HG02852 (cell line): ENCODE results near the gene CXCL17.

Experiments used
- ATAC-seq: cut with Tn5 transposase; IDR thresholded peaks from one replicate; pipeline ENCODE4 v1.9.1; 2021; ENCODE audit warnings: mild to moderate bottlenecking, moderate library complexity; ENCODE audit not compliant: unreplicated experiment

The CXCL17 gene

DNA sequence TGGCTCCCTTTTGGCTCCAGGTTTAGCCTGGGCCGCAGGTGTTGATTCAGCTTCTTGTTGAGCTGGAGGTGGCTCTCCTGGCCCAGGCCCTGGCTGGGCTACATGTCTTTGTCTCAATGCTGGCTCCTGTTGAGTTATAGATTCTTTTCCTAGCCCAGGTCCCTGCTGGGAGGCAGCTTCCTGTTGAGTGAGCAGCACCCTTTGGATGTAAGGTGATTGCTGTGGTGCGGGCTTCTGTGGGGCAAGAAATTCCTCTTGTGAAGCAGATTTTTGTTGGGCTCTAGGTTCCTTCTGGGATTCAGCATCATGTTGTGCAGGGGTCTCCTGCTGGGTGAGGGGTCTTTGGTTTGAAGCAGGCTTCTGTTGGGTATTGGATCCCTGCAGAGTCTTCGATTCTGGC is 16.1 kb downstream of the CXCL17 start:
- no peak for ATAC-seq

DNA sequence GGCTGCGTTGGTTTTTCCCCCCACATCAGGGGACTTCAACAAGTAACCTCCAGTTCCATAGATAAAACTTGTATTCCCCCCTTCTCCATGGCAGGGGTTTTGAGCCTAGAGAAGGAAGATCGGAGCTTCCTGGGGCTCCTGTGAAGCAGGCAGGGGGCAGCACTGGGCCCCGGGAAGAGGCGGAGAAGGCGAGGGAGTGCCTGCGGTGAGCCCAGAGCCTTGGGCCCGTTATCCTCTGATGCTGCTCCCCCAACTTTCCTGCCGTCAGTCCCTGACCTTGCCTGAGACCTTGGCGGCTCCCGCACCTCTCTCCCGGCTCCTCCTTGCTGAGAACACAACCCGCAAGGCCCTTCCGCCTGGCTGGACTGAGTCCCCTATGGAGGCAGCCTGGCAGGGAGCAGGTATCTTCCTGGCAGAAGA is 18.0 kb downstream of the CXCL17 start:
- ATAC-seq, result no peak

DNA sequence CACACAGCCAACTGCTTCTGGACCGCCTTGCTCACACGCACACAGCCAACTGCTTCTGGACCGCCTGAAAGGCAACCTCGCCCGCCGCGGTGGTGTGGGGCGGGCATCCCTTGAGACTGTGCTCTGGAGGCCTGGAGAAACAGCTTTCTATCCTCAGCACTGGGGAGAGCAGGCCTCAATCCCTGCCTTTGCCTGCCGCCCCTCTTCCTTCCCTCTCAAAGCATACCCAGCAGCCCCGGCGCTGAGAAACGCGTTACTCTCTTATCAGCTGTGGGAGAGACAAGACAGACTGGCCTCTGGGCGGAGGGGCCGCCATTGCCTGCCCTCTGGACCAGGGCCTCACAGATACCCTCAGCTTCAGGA is 18.4 kb downstream of the CXCL17 start:
- ATAC-seq, result no peak

DNA sequence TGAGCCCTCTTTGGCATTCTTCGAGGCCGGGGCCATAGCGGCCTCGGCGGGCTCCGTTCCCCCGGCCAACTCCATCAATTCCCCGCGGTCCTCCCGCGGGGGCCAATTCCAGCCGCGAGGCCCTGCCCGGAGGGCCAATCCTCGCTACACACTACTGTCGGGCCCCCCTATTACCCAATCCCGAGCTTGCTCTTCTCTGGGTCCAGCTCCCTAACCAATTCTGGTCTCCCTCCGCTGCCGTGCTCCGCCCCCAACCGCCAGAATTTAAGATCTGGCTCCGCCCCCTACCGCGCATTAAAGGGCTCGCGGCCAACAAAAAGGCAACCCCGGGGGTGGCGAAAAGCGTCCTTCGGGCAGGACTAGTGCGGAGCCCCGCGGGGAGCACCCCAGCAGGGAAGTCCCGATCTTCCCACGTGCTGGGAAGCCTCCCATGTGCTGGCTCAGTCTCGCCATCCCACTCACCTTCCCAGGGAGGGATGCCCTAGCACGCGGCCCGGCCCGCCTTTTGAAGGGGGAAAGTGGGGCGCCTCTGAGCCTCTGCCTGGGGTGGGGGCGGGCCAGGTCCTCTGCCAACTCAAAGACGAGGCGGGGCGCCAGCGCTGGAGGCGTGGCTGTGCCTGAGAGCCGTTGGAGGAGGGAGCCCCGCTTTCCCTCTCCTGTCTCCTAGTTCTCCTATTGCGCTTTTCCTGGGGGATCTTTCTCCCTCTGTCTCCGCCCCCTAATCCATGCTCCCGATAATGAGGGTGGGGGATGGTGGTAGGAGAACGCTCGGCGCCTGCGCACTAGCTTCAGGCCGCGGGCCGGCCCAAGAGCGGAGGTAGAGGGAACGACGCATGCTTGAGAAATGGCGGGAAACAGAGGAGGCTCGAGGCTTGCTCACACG is 19.0 kb downstream of the CXCL17 start:
- peak; percentile 82 for ATAC-seq

DNA sequence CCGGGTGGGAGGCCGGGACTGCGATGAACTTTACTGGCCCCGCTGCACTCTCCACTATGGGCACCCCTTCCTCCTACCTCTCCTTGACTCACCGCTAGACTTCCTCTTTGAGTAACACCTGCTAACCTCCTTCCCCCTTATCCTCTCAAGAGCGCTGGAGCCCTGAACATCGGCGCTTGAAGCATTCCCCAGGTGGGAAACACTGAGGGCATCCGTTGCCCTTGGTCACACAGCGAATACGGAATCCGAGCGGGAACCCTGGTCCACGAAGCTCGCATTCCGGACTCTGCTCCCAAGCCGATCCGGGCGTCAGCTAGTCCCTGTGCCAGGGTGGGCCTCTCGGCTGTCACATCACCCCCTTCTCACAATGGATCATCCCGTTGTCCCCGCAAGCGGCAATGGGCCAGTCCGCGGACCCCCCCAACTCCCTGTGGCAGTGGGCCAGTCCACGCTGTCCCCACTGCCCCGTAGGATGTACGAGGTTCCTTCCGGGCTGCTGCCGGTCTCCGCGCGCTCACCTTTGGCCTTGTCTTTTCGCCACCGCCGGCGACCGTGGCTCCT is 19.8 kb downstream of the CXCL17 start:
- ATAC-seq, result peak; percentile 31

DNA sequence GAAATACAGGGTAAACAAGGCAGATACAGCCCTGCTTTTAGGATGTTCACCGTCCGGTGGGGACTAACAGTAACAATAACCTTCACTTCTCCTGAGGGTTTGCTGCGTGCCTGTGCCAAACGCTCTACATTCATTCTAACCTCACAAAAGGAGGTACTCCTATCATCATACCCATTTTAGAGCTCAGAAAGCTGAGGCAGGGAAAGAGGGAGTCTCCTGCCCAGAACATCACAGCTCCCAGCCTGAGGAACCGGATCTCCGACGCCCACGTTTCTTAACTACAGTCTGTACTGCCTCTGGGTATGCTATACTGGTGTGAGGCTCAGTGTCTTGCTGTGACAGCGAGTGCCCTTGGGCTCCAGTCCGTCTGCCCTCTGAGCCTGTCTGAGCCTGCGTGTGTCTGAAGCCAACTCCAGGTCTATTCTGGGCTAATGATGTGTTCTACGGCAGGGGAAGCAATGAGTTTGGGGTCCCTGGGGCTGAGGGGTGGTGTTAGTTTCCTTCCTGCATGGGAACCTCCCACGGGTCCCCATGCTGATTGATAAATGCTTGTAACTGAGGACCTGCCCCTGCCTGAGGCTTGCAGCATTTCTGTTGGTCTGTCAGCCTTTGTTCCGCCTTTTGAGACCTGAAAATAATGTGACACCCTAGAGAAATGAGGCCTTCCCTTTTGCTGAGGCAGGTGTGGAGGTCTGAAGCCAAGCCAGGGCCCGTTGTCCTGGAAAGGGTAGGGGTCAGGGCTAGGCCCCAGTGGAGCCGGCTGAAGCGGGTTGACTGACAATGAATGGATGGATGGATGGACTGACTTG is 20.4 kb downstream of the CXCL17 start:
- ATAC-seq, result no peak

DNA sequence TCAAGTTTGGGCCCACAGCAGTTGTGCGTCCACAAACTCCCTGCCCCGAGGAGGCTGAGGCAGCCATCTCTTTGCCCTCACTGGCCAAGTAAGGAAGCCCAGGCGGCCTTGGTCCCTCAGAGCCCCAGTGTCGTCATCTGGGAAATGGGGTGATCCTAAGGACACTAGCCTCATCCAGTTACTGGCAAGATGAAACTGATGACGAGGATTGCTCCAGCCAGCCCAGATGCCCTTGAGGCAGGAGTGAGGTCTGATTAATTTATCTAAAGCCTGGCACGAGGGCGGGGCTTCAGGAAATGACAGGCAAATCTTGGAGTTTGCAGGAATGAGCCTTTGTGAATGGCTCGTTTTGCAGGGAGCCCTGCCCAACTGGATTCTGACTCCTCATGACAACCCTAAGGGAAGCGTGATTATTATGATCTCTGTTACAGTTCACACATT is 21.1 kb downstream of the CXCL17 start:
- ATAC-seq, result no peak

DNA sequence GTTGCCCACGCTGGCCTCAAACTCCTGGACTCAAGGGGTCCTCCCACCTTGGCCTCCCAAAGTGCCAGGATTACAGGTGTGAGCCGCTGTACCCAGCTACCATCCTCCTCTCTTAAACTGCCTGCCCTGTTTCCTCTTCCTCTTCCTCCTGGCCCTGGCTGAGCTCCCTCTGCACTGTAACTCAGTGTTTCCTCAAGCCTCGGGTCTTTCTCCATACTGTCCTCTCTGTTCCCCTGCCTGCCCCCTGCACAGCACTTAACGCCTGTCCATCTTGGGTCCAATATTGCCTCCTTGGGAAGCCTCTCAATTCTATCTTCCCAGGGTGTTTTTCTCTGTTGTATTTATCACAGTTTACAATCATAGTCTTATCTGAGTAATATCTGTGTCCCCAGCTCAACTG is 21.6 kb downstream of the CXCL17 start:
- ATAC-seq, result no peak

DNA sequence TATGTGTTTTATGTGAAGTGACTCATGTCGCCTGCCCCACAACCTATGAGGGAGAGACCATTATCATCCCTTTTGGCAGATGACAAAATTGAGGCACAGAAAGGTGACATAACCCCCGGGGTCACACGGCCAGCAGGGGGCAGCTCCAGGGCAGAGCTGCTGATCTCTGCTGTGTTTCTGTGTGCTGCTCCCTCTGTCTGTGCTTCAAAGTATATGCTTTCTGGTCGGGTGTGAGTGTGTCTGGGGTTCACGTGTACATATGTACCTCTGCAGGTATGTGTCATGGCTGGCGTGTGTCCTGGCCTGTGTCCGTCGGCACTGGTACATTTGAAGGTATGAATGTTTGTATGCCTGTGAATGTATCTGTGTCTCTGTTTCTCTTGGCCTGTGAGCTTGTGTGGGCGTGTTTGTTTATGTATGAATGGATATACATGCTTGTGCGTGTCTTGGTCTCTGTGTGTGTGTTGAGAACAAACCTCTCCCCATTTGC is 22.6 kb downstream of the CXCL17 start:
- no peak for ATAC-seq

DNA sequence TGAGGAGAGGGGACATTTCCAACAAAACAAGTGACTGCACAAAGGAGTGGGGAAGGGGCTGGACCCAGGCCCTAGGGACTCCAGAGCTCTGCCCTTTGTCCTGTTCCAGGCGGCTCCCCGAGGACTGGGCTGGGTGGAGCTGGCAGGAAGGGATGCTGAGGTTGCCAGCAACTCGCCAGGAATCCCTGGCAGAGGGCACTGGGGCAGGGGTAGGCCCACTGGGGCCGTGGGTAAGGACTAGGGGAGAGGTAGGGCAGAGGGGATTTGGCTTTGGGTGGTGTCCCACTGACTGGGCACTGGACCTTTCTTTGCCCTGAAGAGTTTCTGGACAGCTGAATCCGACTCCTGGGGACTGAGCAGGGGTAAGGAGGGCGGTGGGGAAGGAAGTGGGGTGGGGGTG is 23.4 kb downstream of the CXCL17 start:
- ATAC-seq, result no peak

DNA sequence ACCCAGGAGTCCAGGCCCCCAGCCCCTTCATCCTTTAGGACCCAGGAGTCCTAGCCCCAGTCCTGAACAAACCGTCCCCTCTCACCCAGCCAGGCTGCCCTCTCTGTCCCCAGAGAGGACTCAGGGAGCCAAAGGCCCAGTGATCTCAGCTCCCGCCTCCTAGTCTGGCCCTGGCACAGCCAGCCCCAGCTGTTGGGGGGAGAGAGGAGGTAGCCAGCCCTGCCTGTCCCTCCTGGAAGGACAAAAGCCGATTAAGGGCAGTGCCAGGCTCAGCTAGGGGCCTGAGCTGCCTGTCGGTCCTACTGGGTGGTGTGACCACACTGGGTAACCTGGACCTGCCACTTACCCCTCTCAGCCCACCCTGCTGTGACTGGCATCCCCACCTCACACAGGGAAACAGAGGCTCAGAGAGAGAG is 30.1 kb downstream of the CXCL17 start:
- ATAC-seq, result no peak

DNA sequence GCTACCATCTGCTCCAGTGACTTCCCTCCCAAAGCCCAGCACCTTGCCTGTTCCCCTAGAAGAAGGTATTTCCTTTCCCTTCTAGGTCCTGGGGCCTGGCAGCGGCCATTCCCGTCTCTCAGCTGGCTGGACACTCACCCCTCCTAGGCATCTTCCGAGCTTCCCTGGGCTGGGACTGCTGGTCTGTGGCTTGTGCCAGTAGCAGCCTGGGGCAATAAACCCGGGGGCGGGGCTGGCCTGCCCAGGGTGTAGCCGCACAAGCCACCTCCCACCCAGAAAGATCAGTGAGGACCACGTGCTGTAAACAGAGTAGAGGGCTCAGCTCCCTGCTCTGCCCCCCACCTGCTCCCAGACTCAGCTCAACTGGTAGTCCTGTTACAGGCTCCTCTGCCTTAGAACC is 30.5 kb downstream of the CXCL17 start:
- ATAC-seq, result no peak

DNA sequence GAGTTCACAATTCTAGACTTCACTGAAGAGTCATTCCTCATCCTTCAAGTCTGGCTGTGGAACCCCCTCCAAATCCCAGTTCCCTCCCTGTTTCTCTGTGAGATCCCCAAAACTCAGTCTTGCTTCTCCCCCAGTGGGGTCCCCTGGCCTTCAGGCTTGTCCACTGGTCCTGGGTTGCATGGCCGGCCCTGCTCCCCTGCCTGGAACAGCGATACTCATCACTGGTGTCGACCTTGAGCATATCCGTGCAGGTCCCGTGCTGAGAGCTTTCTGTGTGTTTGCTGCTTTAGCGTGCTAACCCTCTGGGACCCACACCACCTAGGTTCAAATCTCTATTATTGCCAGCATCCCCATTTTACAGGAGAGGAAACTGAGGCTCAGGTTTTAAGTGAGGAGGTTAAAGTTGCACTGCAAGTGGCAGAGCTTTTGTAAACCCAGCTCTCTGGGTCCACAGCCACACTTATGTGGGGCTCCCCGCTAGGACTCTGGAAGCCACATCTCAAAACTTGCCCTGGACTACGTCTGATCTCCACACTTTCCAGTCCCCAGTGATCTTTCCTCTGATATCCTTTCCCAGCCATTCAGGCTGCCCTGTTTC is 31.1 kb downstream of the CXCL17 start:
- no peak for ATAC-seq

DNA sequence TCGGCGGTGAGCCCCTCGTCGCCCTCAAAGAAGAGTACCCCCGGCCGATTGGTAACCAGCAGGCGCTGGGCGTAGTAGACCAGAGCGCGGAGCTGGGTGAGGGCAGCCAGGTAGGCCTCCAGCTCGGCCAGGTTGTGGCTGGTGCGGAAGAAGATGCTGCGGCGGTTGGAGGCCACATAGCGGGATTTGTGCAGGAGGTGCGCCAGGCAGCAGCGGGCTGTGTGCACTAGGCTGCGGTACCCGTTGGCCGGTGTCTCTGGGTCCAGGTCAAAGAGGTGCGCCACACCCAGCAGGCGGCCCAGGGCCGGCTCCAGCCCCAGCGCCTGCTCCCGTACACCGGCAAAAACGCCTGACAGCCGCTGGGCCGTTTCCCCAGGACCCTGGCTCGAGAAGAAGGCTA is 32.4 kb downstream of the CXCL17 start:
- no peak for ATAC-seq

DNA sequence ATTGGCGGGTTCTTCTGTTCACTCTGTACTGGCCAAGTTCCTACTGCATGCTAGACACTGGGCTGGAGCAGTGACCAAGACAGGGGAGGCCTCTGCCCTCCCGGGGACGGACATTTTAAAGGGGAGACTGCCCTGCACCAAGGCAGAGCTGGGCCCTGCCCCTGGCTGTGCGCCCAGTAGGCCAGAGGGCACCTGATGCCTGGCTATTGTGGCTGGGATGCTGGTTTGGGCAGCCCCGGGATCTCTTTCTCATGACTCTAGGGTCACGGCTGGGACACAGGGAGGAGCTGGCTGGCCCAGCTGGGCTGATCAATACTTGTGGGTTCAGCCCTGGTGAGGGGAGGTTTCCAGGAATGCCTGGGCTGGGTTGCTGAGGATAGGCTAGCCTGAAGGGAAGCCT is 33.3 kb downstream of the CXCL17 start:
- no peak for ATAC-seq

DNA sequence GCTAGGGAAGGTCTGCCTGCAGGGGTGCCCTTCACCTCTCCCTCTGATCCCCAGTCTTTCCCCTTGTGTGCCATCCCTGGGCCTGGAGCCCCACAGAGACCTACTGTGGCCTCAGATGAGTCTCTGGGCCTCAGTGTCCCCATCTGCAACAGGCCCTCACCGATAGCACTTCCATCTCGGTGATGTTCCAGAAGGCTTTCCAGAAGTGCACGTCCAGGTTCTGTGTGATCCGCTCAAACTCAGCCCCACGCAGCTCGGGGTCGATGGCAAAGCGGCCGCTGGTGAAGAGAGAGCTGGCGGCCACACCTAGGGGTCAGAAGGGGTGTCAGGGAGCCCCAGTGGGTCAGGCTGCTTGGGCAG is 35.0 kb downstream of the CXCL17 start:
- no peak for ATAC-seq

DNA sequence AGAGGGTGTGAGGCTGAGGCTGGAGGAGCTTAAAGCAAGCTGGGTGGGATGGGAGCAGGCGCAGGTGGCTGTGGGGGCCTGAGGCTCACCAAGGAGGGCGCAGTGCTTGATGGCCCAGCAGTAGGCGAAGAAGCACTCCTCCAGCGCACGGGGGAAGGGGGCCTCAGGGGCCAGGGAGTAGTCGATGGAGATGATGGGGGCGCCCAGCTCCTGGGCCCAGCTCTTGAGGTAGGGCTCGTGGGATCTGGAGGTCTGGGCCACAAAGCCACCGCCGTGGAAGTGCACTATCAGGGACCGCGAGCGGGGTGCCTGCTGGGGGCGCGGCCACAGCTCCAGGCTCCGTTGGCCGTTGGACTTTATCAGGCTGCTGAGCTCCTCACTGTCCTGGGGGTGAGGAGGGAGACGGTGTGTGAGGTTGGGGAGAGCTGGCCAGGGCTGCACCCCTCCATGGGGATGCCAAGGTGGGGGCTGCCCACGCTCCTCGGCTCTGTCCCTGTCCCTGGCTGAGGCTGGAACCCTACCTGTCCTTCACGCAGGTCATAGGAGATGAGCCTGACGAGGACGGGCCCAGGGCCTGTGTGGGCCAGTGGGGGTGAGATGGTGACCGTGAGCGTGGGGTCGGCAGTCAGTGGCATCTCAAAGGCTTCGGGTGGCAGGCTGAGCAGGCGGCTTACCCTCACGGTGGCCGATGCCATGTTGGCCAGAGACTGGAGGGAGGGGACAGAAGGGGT is 35.5 kb downstream of the CXCL17 start:
- ATAC-seq, result no peak

DNA sequence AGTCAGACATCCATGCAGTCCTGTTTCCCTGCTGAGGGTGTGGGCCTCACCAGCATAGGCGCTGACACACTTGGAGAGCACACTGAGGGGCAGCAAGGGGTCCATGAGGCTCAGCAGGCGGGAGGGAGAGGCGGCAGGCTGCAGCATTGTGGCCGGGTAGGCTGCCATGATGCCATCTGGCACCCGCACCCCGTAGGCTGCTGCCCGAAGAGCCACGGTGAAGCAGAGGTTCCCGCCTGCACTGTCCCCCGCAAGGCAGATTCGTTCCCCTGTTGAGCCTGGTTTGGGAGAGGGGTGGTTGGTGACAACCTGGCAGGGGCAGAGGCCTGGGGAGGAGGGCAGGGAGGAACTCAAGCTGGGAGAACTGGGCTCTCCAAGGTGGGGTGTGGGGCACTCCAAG is 36.6 kb downstream of the CXCL17 start:
- no peak for ATAC-seq

DNA sequence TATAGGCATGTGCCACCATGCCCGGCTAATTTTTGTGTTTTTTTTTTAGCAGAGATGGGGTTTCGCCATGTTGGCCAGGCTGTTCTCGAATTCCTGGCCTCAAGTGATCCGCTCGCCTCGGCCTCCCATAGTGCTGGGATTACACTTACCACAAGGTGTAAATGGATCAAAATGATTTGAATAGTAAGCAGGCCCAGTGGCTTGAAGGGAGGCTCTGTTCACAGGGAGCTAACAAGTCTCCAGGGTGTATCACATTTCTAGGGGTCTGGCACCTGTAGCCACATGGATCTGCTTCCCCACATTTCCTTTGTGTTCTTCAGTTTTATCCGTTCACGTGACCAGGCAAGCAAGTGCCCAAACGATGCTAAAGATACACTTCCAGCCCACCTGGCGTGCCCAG is 39.2 kb downstream of the CXCL17 start:
- no peak for ATAC-seq

DNA sequence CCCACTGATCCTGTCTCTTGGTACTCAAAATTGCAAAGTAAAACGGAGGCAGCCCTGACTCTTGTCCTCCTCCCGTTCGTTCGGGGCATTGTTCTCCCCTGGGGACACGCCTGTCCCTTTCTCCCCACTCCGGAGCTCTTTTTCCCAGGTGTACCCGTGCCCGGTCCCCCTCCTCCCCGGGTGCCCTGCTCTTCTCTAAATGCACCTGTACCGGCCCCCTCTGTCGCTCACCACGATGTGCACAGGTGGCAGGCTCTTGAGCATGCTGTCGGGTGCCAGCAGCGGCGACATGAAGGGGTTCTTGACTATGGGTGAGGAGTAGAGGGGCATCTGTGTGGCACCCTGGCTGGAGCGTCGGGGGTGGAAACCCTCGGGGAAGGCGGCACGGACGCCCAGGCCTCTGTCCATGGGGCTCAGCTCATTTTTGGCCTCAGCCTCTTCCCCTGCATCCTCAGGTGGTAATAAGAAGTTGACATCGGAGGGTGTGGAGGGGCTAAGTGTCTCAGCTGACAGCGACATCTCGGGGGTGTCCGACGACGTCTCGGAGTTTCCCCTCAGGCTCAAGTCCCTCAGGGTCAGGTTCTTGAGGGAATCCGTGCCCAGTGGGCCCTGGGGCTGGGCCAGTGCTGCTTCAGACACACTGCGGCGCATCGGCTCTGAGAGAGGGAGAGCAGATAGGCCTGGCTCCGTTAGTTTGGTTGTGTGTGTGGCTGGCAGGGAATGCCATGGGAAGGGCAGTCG is 40.2 kb downstream of the CXCL17 start:
- ATAC-seq, result no peak
